GM21447 (cell line): Measurements from ENCODE around the gene TBC1D22A.

Source experiments
- ATAC-seq: cut with Tn5 transposase; IDR thresholded peaks from one replicate; pipeline ENCODE4 v1.9.1; 2021; ENCODE audit not compliant: unreplicated experiment

The TBC1D22A gene

GRCh38 chr22:47144076-47144765 lies 381.8 kb downstream of the TBC1D22A start:
- no peak for ATAC-seq

- ATAC-seq, result no peak
Observed at GRCh38 chr22:47144791-47145425, 382.5 kb downstream of the TBC1D22A start.

GRCh38 chr22:47145883-47146282 lies 383.4 kb downstream of the TBC1D22A start:
- ATAC-seq, result no peak

GRCh38 chr22:47146391-47146790 lies 383.9 kb downstream of the TBC1D22A start:
- no peak for ATAC-seq

- ATAC-seq, result no peak
Observed at GRCh38 chr22:47146941-47147340, 384.5 kb downstream of the TBC1D22A start.

- no peak for ATAC-seq
Observed at GRCh38 chr22:47147572-47147971, 385.1 kb downstream of the TBC1D22A start.

- no peak for ATAC-seq
Observed at GRCh38 chr22:47148510-47148909, 386.1 kb downstream of the TBC1D22A start.

- no peak for ATAC-seq
Observed at GRCh38 chr22:47148956-47149728, 386.7 kb downstream of the TBC1D22A start.

- ATAC-seq, result no peak
Observed at GRCh38 chr22:47149976-47150375, 387.5 kb downstream of the TBC1D22A start.

- no peak for ATAC-seq
Observed at GRCh38 chr22:47150426-47150825, 388.0 kb downstream of the TBC1D22A start.

GRCh38 chr22:47151064-47151463 lies 388.6 kb downstream of the TBC1D22A start:
- no peak for ATAC-seq

GRCh38 chr22:47151490-47151889 lies 389.0 kb downstream of the TBC1D22A start:
- no peak for ATAC-seq

- ATAC-seq, result no peak
Observed at GRCh38 chr22:47152236-47152635, 389.8 kb downstream of the TBC1D22A start.

- no peak for ATAC-seq
Observed at GRCh38 chr22:47152938-47153337, 390.5 kb downstream of the TBC1D22A start.

- ATAC-seq, result no peak
Observed at GRCh38 chr22:47153854-47154525, 391.5 kb downstream of the TBC1D22A start.

- no peak for ATAC-seq
Observed at GRCh38 chr22:47154621-47155081, 392.2 kb downstream of the TBC1D22A start.

- ATAC-seq, result no peak
Observed at GRCh38 chr22:47155131-47155885, 392.9 kb downstream of the TBC1D22A start.

GRCh38 chr22:47155912-47156311 lies 393.5 kb downstream of the TBC1D22A start:
- no peak for ATAC-seq

- ATAC-seq, result no peak
Observed at GRCh38 chr22:47156352-47157092, 394.1 kb downstream of the TBC1D22A start.

- no peak for ATAC-seq
Observed at GRCh38 chr22:47157093-47157420, 394.6 kb downstream of the TBC1D22A start.
